PC-3 (cell line): ENCODE measurements around the gene POLR2H. TPM values are rescaled to one million over a fixed set of nuclear protein-coding genes. Genes with fewer than 3 reads are reported as not detected.

Experiments
- ATAC-seq: fragments of 200-7000 bp; cut with Tn5 transposase; 2 replicates; pipeline ENCODE4 v1.9.1; 2020; ENCODE audit warnings: mild to moderate bottlenecking, moderate library complexity
- BruUV-seq: library from RNA; stranded (reverse); fragments of 400-500 nt; replicated peaks from 2 replicates; lab custom pipeline; 2021; lab: Mats Ljungman, UMichigan
- CTCF ChIA-PET: fragments of 300-600 bp; sonication (Branson Sonifier 250); formaldehyde crosslinking; loops from one replicate; lab custom pipeline; 2022; ENCODE audit warnings: antibody characterized with exemption; lab: Charles Lee
- POLR2A ChIA-PET: fragments of 300-600 bp; sonication (Branson Sonifier 250); formaldehyde crosslinking; loops from one replicate; lab custom pipeline; 2022; ENCODE audit warnings: antibody characterized with exemption; ENCODE audit not compliant: unreplicated experiment; lab: Charles Lee
- DNase-seq: peaks from one replicate; pipeline ENCODE4 v3.0.0-alpha.2; 2015
- H2AFZ ChIP-seq: fragments of 300-600 bp; sonication (generic); 2 replicates; pipeline ENCODE4 v1.6.0; 2016; ENCODE audit warnings: antibody characterized with exemption, low read length
- H3F3A ChIP-seq: fragments of 300-600 bp; sonication (generic); one replicate; pipeline ENCODE4 v1.6.0; 2017; ENCODE audit warnings: antibody characterized with exemption, low read length, control low read depth, mild to moderate bottlenecking; ENCODE audit not compliant: unreplicated experiment
- H3K27ac ChIP-seq: fragments of 300-600 bp; sonication (generic); 2 replicates; pipeline ENCODE4 v1.5.1; 2016; ENCODE audit warnings: mild to moderate bottlenecking, low read length
- H3K27me3 ChIP-seq: fragments of 300-600 bp; sonication (generic); 2 replicates; pipeline ENCODE4 v1.6.1; 2016; ENCODE audit warnings: low read length, mixed read lengths
- H3K36me3 ChIP-seq: fragments of 300-600 bp; sonication (generic); 2 replicates; pipeline ENCODE4 v1.6.1; 2016; ENCODE audit warnings: low read depth, mixed run types, low read length, mixed read lengths
- H3K4me1 ChIP-seq: fragments of 300-600 bp; sonication (generic); 2 replicates; pipeline ENCODE4 v1.5.1; 2016; ENCODE audit warnings: low read length; ENCODE audit not compliant: insufficient read depth
- H3K4me2 ChIP-seq: fragments of 300-600 bp; sonication (generic); 2 replicates; pipeline ENCODE4 v1.6.0; 2016; ENCODE audit warnings: low read length
- H3K4me3 ChIP-seq: fragments of 300-600 bp; sonication (generic); 2 replicates; pipeline ENCODE4 v1.5.1; 2016; ENCODE audit warnings: mild to moderate bottlenecking, low read length, mixed read lengths
- H3K79me2 ChIP-seq: fragments of 300-600 bp; sonication (generic); 2 replicates; pipeline ENCODE4 v1.6.1; 2017; ENCODE audit warnings: low read length, mixed read lengths
- H3K9ac ChIP-seq: fragments of 300-600 bp; sonication (generic); 2 replicates; pipeline ENCODE4 v1.6.0; 2016; ENCODE audit warnings: mild to moderate bottlenecking, low read length
- H3K9me2 ChIP-seq: fragments of 300-600 bp; sonication (generic); replicated peaks from 2 replicates; pipeline ENCODE4 v1.6.1; 2016; ENCODE audit warnings: mixed run types, low read length, mixed read lengths
- H3K9me3 ChIP-seq: fragments of 300-600 bp; sonication (generic); 2 replicates; pipeline ENCODE4 v1.6.1; 2016; ENCODE audit warnings: low read length, mixed read lengths
- H4K20me1 ChIP-seq: fragments of 300-600 bp; sonication (generic); 2 replicates; pipeline ENCODE4 v1.6.1; 2016; ENCODE audit warnings: low read length, mixed read lengths
- CTCF ChIP-seq: fragments of 300-600 bp; sonication (generic); conservative IDR thresholded peaks from 2 replicates; pipeline ENCODE4 v1.5.1; 2017; ENCODE audit warnings: antibody characterized with exemption, low read depth, mild to moderate bottlenecking, low read length
- EZH2 ChIP-seq: fragments of 300-600 bp; sonication (generic); IDR thresholded peaks from one replicate; pipeline ENCODE4 v1.6.1; 2017; ENCODE audit warnings: antibody characterized with exemption, mild to moderate bottlenecking, low read length; ENCODE audit not compliant: unreplicated experiment
- EZH2phosphoT487 ChIP-seq: fragments of 300-600 bp; sonication (generic); IDR thresholded peaks from 2 replicates; pipeline ENCODE4 v1.6.1; 2018; ENCODE audit warnings: mild to moderate bottlenecking, antibody characterized with exemption, low read length, borderline replicate concordance
- intact Hi-C: fragments of 100-400 bp; cut with micrococcal nuclease; formaldehyde crosslinking; loops from 2 replicates; pipeline ENCODE4 v1.9.0; 2023
- total RNA-seq: library from RNA; depleted of rRNA; stranded (reverse); fragments of >200 nt; gene quantifications from 2 replicates; pipeline ENCODE4 v1.2.3, GENCODE V29; 2014; rRNA removed

The POLR2H gene
- total RNA-seq, 1 experiment from 2014 or later, result 193 TPM

GRCh38 chr3:184415203-184415490 is 53.6 kb downstream of the POLR2H start:
- DNase-seq (no peak), ATAC-seq (no peak)
- H3K79me2 ChIP-seq, result no peaks in the 10 kb centered on the region
- H4K20me1 ChIP-seq, result no peaks in the 10 kb centered on the region
- H3F3A ChIP-seq, result no peaks in the 10 kb centered on the region
- no peaks in the 10 kb centered on the region for H3K36me3 ChIP-seq
- intact Hi-C loops, result loop anchor here (5.0 kb wide), 1 partner anchor 97 kb away; no protein-coding TSS in a partner anchor
- no peak for TF ChIP-seq EZH2phosphoT487
- TF ChIP-seq CTCF, result no peak
- TF ChIP-seq EZH2, result no peak
- no peak overlapping the region for H3K27ac ChIP-seq
- H3K9me3 ChIP-seq, result no peaks in the 10 kb centered on the region
- H3K4me1 ChIP-seq, result no peaks in the 10 kb centered on the region
- CTCF ChIA-PET, result no interaction called here
- no peak overlapping the region for H2AFZ ChIP-seq
- H3K9ac ChIP-seq, result no peak overlapping the region
- no peaks in the 10 kb centered on the region for H3K9me2 ChIP-seq
- POLR2A ChIA-PET, result no interaction called here
- no peak overlapping the region for H3K4me3 ChIP-seq
- no peak overlapping the region for H3K4me2 ChIP-seq
- BruUV-seq, result no TSS peak
- H3K27me3 ChIP-seq, result peaks cover 13% of the 10 kb centered on the region

GRCh38 chr3:184417619-184418327 is 56.3 kb downstream of the POLR2H start:
- TF ChIP-seq EZH2phosphoT487 (no peak), CTCF (peak; percentile 89)
- DNase-seq, result peak; percentile 69

More at GRCh38 chr3:184417619-184418327, 56.3 kb downstream of the POLR2H start:
- ATAC-seq, result peak; percentile 96
- BruUV-seq, result no TSS peak
- no peaks in the 10 kb centered on the region for H3K9me3 ChIP-seq
- H3K27me3 ChIP-seq, result 0 out of 2 replicates have a peak, but pooled peaks cover 2% of the 10 kb centered on the region
- no peaks in the 10 kb centered on the region for H4K20me1 ChIP-seq
- H3F3A ChIP-seq, result no peaks in the 10 kb centered on the region
- no peak overlapping the region for H3K27ac ChIP-seq
- H3K4me2 ChIP-seq, result no peak overlapping the region
- H3K9ac ChIP-seq, result no peak overlapping the region
- ChIA-PET CTCF (interaction anchor here (0.6 to 0.7 kb wide), 3 partner anchors 46 to 124 kb away, joined by 3 to 11 read pairs (median 5); no protein-coding TSS in a partner anchor), POLR2A (no interaction called here)
- intact Hi-C loops, result loop anchor here (1.0 to 5.0 kb wide), 4 partner anchors 47 to 127 kb away; no protein-coding TSS in a partner anchor
- H3K4me1 ChIP-seq, result no peaks in the 10 kb centered on the region
- H2AFZ ChIP-seq, result no peak overlapping the region
- H3K4me3 ChIP-seq, result no peak overlapping the region
- H3K9me2 ChIP-seq, result no peaks in the 10 kb centered on the region
- no peaks in the 10 kb centered on the region for H3K36me3 ChIP-seq
- H3K79me2 ChIP-seq, result no peaks in the 10 kb centered on the region

Other genes starting within 250 kb of the POLR2H start
- gene EIF2B5, start 226.4 kb upstream of the POLR2H start, total RNA-seq, result 51.3 and 57.0 TPM in 2 replicates
- 50.6 and 56.1 TPM in 2 replicates for gene DVL3, start 206.3 kb upstream of the POLR2H start, total RNA-seq
- 522 and 538 TPM in 2 replicates for gene AP2M1, start 186.9 kb upstream of the POLR2H start, total RNA-seq
- 84.7 and 85.5 TPM in 2 replicates for gene ABCF3, start 175.5 kb upstream of the POLR2H start, total RNA-seq
- gene VWA5B2, start 132.1 kb upstream of the POLR2H start, total RNA-seq, result 1.4 and 1.9 TPM in 2 replicates
- gene ALG3, start 112.7 kb upstream of the POLR2H start, total RNA-seq, result 65.9 and 89.0 TPM in 2 replicates
- gene EEF1AKMT4, start 112.0 kb upstream of the POLR2H start, total RNA-seq, result 27.3 and 37.8 TPM in 2 replicates
- 1.1 and 1.2 TPM in 2 replicates for gene CAMK2N2, start 100.2 kb upstream of the POLR2H start, total RNA-seq
- not detected in 2 replicates for gene ECE2, start 85.7 kb upstream of the POLR2H start, total RNA-seq
- 1,057 and 1,393 TPM in 2 replicates for gene PSMD2, start 62.5 kb upstream of the POLR2H start, total RNA-seq
- gene EIF4G1, start 47.1 kb upstream of the POLR2H start, total RNA-seq, result 463 and 599 TPM in 2 replicates
- gene FAM131A, start 24.1 kb upstream of the POLR2H start, total RNA-seq, result 21.9 and 24.2 TPM in 2 replicates
- gene CLCN2, start 105 bp upstream of the POLR2H start, total RNA-seq, result 13.0 and 17.0 TPM in 2 replicates
- not detected in 2 replicates for gene THPO, start 16.5 kb downstream of the POLR2H start, total RNA-seq
- gene CHRD, start 18.3 kb downstream of the POLR2H start, total RNA-seq, result not detected in 2 replicates
- gene EPHB3, start 200.1 kb downstream of the POLR2H start, total RNA-seq, result 18.2 and 23.1 TPM in 2 replicates